MCF 10A (cell line): Measurements from ENCODE around the gene ONECUT1. TPM values are rescaled to one million over a fixed set of nuclear protein-coding genes. Genes with fewer than 3 reads are reported as not detected.

ENCODE experiments used
- BruUV-seq: library from RNA; stranded (reverse); fragments of 400-500 nt; replicated peaks from 2 replicates; lab custom pipeline; 2021; lab: Mats Ljungman, UMichigan
- CTCF ChIA-PET: fragments of 300-600 bp; sonication (Branson Sonifier 250); formaldehyde crosslinking; extraction: SDS; loops from one replicate; lab custom pipeline; 2021; ENCODE audit warnings: antibody characterized with exemption, inconsistent platforms; lab: Yijun Ruan, JAX
- POLR2A ChIA-PET: fragments of 300-600, 350-650 bp; sonication (Branson Sonifier 250); formaldehyde crosslinking; extraction: SDS; loops from one replicate; lab custom pipeline; 2020; ENCODE audit warnings: antibody characterized with exemption, inconsistent platforms; lab: Yijun Ruan, JAX
- DNase-seq: peaks from one replicate; pipeline ENCODE4 v3.0.0-alpha.2; 2018; ENCODE audit not compliant: unreplicated experiment
- H3K27ac Mint-ChIP-seq: one replicate; pipeline ENCODE4 v1.8.0; 2022; ENCODE audit warnings: mild to moderate bottlenecking, low read depth, mixed read lengths; ENCODE audit not compliant: unreplicated experiment
- H3K27me3 Mint-ChIP-seq: one replicate; pipeline ENCODE4 v1.8.0; 2022; ENCODE audit warnings: mixed read lengths; ENCODE audit not compliant: insufficient read depth, unreplicated experiment
- H3K36me3 Mint-ChIP-seq: one replicate; pipeline ENCODE4 v1.8.0; 2022; ENCODE audit warnings: mild to moderate bottlenecking, moderate library complexity, mixed read lengths; ENCODE audit not compliant: insufficient read depth, unreplicated experiment
- H3K4me1 Mint-ChIP-seq: one replicate; pipeline ENCODE4 v1.8.0; 2022; ENCODE audit warnings: mixed read lengths; ENCODE audit not compliant: insufficient read depth, unreplicated experiment
- H3K4me3 Mint-ChIP-seq: one replicate; pipeline ENCODE4 v1.8.0; 2022; ENCODE audit warnings: mild to moderate bottlenecking, moderate library complexity, mixed read lengths; ENCODE audit not compliant: unreplicated experiment
- H3K9me3 Mint-ChIP-seq: one replicate; pipeline ENCODE4 v1.8.0; 2022; ENCODE audit warnings: mixed read lengths; ENCODE audit not compliant: unreplicated experiment
- intact Hi-C: fragments of 100-400 bp; cut with micrococcal nuclease; formaldehyde crosslinking; loops from 2 replicates; pipeline ENCODE4 v1.14.1; 2022
- total RNA-seq: library from RNA; stranded (reverse); gene quantifications from 2 replicates; pipeline ENCODE4 v1.2.3, GENCODE V29; 2022
- TF ChIP-seq, protein P1 (sequence below): fragments of 200-600 bp; IDR thresholded peaks from one replicate; pipeline ENCODE4 v1.8.0; 2022; ENCODE audit warnings: antibody characterized with exemption, mild to moderate bottlenecking; ENCODE audit not compliant: unreplicated experiment

Gene ONECUT1
- total RNA-seq, 1 experiment from 2014 or later = not detected

DNA sequence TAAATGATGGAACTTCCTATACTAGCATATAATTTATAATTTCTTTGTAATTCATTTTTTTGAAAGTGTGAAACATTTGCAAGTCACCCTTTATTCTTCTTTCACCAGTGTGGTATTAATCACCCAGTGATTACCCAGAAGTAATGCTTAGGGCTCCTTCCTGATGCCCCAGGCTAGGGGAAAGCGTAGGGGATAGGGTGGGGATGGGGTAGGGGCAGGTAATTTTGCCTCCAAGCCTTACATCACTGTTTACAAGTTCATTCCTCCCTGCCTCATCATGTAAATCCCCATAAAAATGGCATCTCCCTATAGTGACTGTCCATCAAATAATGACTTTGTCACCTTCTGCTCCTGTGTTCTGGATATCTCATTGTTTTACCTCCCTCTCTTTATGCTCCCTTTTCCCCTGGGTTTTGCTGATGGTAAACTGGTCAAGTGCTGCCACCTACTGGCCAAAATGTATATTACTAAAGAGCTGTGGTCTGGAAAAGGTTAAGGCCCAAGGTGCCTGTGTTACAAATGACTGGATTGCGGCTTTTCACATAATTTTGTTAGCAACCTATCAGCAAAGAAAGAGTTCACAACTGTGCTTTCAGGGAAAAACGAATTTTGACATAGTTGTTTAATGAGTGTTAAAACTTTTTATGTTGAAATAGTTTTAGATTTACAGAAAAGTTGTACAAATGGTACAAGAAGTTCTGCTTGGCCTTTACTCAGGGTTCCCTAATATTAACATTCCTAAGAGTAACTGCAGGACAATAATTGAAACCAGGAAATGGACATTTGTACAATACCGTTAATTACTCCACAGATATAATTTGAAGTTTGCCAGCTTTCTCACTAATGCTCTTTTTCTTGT lies 54.7 kb downstream of the ONECUT1 start:
- ChIA-PET POLR2A (interaction anchor here (0.5 to 9.0 kb wide), 9 partner anchors 25 to 557 kb away, joined by 3 to 80 read pairs (median 4); partner anchors contain the start of gene ATOSA), CTCF (interaction anchor here (0.6 to 3.4 kb wide), 31 partner anchors 17 to 1259 kb away, joined by 3 to 62 read pairs (median 4); partner anchors contain the start of genes ATOSA and MYO5C)
- Mint-ChIP-seq H3K27ac (no peak overlapping the region), H3K36me3 (no peaks in the 10 kb centered on the region), H3K9me3 (no peaks in the 10 kb centered on the region), H3K27me3 (no peaks in the 10 kb centered on the region), H3K4me3 (no peak overlapping the region), H3K4me1 (peaks cover 1% of the 10 kb centered on the region)
- TF ChIP-seq, protein P1, sequence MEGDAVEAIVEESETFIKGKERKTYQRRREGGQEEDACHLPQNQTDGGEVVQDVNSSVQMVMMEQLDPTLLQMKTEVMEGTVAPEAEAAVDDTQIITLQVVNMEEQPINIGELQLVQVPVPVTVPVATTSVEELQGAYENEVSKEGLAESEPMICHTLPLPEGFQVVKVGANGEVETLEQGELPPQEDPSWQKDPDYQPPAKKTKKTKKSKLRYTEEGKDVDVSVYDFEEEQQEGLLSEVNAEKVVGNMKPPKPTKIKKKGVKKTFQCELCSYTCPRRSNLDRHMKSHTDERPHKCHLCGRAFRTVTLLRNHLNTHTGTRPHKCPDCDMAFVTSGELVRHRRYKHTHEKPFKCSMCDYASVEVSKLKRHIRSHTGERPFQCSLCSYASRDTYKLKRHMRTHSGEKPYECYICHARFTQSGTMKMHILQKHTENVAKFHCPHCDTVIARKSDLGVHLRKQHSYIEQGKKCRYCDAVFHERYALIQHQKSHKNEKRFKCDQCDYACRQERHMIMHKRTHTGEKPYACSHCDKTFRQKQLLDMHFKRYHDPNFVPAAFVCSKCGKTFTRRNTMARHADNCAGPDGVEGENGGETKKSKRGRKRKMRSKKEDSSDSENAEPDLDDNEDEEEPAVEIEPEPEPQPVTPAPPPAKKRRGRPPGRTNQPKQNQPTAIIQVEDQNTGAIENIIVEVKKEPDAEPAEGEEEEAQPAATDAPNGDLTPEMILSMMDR = peak; percentile 81
- intact Hi-C loops = loop anchor here (1.0 to 10.0 kb wide), 8 partner anchors 57 to 753 kb away; partner anchors contain the start of genes ARPP19, ATOSA and MYO5A
- DNase-seq = peak; percentile 81
- no TSS peak for BruUV-seq

DNA sequence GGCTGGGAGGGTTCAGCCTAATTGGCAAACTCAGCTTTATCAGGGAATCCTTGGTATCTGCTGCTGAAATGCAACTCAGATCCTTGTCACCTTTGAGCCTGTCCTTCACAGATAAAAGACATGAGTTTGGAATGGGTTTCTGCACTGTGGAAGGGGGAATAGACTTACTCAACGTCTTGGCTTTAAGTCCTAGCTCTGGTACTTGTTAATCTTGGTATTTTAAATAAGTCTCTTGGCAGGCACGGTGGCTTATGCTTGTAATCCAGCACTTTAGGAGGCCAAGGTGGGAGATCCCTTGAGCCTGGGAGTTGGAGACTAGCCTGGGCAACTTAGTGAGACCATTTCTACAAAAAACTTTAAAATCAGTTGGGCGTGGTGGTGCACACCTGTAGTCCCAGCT lies 55.8 kb downstream of the ONECUT1 start:
- H3K4me1 Mint-ChIP-seq = peaks cover 9% of the 10 kb centered on the region
- intact Hi-C loops = loop anchor here (2.0 to 10.0 kb wide), 4 partner anchors 56 to 552 kb away; partner anchors contain the start of genes ARPP19, ATOSA and MYO5A

DNA sequence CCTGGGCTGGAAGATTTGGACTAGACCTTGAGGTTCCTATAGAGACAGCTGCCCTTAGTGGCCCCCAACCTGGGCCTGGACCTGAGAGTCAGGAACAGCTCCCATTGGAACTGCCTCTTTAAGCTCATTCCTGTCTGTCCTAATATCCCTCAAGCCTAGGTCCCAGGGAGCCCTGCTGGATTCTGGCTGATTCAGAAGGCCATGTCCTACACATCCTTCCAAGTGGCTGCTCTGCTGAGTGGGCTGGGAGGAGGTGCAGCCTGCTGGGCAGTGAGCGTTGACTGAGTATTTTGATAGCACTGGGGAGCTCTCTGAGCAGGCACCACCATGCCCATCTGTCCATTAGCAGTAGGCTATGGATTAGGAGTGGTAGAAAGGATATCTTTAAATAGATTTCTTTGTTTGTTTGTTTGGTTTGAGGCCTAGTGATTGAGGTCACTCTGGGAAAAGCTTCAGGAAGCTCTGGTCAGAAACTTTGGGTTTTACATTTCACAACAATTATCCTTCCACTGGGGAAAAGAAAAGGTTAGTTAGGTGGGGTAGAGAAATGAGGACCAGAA lies 56.4 kb downstream of the ONECUT1 start:
- no peaks in the 10 kb centered on the region for H3K36me3 Mint-ChIP-seq

More for the DNA sequence above, 55.8 kb downstream of the ONECUT1 start:
- Mint-ChIP-seq H3K27ac (peak overlapping the region; percentile 25), H3K36me3 (no peaks in the 10 kb centered on the region), H3K4me3 (no peak overlapping the region), H3K27me3 (no peaks in the 10 kb centered on the region), H3K9me3 (no peaks in the 10 kb centered on the region)
- no peak for DNase-seq
- no TSS peak for BruUV-seq
- ChIA-PET POLR2A (interaction anchor here (0.9 to 9.0 kb wide), 10 partner anchors 22 to 555 kb away, joined by 3 to 80 read pairs (median 6); partner anchors contain the start of genes ATOSA and MYO5C), CTCF (interaction anchor here (0.6 to 3.4 kb wide), 31 partner anchors 18 to 1453 kb away, joined by 3 to 62 read pairs (median 4); partner anchors contain the start of genes ATOSA, MYO5A and MYO5C)
- TF ChIP-seq, protein P1 = no peak

More for the DNA sequence above, 56.4 kb downstream of the ONECUT1 start:
- peaks cover 11% of the 10 kb centered on the region for H3K4me1 Mint-ChIP-seq
- H3K27ac Mint-ChIP-seq = no peak overlapping the region
- CTCF ChIA-PET = interaction anchor here (0.6 to 3.4 kb wide), 24 partner anchors 19 to 550 kb away, joined by 3 to 62 read pairs (median 4); partner anchors contain the start of genes ATOSA and MYO5A
- TF ChIP-seq, protein P1 = no peak
- no peak overlapping the region for H3K4me3 Mint-ChIP-seq
- no peaks in the 10 kb centered on the region for H3K27me3 Mint-ChIP-seq
- no TSS peak for BruUV-seq
- DNase-seq = no peak
- H3K9me3 Mint-ChIP-seq = no peaks in the 10 kb centered on the region
- intact Hi-C loops = loop anchor here (2.0 to 10.0 kb wide), 4 partner anchors 55 to 551 kb away; partner anchors contain the start of genes ARPP19, ATOSA and MYO5A
- POLR2A ChIA-PET = interaction anchor here (0.9 to 9.0 kb wide), 9 partner anchors 21 to 477 kb away, joined by 3 to 80 read pairs (median 6); partner anchors contain the start of genes ATOSA and MYO5C
